ENCODE results near the gene SYNE2.

- TF ChIP-seq CTCF (IDR thresholded peaks at IDR 0.05; ENCODE audit: insufficient read depth, low read length, poor library complexity, severe bottlenecking) (no peak), EZH2phosphoT487 (conservative IDR thresholded peaks at IDR 0.05; ENCODE audit: low read length) (no peak)
Observed at GRCh38 chr14:64217308-64217707, 364.5 kb downstream of the SYNE2 start.

Data from SU-DHL-6 (cell line).